ENCODE measurements around the gene EZR.

EZR gene

DNA sequence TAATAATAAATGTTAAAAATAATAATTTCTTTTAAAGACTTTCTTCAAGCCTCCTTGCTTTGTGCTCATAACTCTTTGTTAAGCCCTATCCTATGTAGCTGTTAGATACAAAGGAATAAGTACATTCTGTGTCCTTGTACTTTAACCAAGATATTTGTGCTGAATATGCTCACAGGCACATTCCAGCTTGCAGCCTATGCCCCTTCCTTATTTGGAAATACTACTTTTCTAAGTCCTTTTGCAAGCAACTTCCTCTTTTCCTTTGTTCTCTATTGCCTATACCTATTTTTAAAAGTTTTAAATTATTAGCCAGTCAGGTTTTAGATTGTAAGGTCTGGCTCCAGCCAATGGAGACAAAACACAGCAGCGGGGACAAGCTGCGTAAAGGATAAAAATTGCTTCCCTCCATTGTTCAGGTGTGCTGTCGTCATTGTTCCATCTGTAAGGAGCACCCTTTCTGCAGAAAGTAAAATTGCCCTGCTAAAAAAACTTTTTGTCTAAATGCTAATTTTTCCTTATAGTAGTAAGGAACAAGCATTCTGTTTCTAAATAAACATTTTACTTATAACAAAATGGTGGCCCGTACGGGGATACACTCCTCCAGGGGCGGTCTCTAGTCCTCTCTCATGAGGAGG is 89.1 kb downstream of the EZR start:
- DNase-seq (ENCODE audit: low read depth in 2 of 2) = no peak

DNA sequence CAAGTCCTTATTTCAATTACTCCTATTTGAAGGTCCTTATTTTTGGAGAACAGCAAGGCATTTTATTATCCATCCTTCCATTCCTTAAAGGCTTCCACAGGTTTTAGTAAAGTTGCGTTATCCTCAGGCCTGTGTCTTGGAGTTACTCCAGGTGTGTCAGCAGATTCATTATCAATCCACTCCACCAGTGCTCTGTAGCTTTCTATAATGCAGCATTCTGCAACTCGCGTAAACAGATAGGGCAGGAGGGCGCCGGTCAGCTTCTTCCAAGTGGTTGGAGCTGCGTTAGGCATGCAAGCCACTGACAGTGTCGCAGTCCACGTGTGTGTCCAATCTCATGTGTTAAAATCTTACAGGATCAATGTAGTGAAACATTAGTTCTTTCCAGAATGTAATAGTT is 93.5 kb downstream of the EZR start:
- DNase-seq (ENCODE audit: low read depth in 2 of 2) = no peak

DNA sequence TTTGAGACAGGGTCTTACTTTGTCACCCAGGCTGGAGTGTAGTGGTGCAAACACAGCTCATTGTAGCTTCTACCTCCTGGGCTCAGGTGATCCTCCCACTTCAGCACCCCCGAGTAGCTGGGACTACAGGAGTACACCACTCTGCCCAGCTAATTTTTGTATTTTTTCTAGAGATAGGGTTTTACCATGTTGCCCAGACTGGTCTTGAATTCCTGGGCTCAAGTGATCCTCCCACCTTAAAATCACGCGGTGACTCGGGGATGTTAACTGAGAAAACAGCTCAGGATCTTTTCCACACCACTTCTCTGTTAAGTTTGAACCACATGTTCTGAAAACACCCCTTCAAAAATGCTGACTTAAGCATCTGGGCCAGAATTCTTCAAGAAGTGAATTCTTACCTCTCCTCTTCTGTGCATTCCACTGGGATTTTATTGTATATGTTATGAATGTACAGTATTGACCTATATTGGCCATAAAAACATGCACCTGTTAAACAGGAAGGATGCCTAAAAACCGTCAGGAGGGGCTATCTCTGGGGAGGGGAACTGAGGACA is 96.9 kb downstream of the EZR start:
- no peak for DNase-seq (ENCODE audit: low read depth in 2 of 2)

DNA sequence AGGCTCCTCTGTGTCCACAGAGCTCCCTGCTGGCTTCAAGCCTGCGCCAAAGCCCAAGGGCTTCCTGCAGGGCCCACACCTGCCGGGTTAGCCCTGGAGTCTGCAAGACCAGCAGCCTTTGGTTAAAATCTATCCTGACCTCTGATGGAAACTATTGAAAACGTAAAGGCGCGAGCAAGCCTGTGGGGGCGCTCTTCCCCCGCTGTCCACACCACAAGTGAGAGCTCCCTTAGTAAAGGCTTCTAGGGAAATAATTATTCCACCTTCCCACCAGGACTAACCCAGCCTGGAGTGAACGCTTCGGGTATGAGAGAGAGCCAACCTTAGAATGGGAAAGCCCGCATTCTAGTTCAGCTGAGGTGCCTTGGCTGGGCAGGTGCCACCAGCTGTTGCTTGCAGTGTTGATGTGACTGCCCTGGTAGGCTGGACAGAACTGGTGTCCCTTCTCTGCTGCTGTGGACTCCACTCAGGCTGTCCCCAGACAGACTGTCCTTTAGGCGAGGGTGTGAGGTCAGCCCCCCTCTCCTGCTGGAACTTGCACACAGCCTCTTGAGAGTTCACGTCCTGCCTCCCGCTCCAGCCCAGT is 100.6 kb downstream of the EZR start:
- DNase-seq (ENCODE audit: low read depth in 2 of 2) = no peak

DNA sequence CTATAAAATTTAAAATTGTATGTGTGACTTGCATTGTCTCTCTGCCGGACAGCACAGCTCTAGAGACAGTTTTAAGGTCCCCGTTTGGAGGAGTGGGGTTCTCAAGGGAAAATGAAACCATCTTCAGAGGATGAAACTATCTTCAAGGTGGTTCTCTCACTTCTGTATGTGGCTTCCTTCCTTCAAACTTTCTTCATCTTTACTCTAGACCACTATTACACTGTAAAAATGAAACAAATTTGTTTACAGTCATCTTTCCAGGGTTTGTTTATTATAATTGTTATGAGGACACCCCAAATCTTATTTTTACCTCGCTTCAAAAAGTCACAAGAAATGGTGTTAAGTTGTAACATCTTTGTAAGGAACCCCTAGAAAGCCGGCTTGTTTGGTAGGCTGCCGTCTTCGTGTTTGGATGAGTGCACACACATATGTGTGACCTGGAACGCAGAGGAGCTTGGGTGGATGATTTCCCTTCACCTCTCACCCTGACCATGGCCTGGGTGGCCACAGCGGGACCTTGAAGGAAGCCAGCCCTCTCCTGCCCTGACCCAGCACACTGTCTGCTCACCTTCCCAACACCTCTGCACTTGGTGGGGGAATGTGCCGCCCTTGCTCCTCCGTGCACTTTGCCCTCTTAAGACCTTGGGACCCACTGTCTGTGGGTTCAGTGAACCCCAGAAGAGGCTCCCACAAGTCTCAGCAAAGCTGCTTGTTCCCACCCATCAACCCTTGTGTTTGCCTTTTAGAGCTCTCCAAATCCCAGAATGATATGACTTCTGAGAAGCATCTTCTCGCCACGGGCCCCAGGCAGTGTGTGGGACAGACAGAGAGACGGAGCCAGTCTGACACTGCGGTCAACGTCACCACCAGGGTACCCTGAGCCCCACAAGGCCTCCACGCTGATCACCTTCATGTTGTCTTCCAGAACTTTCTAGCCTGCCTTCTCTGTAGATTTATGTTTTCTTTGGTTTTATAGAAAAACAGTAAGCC is 101.5 kb downstream of the EZR start:
- no peak for DNase-seq (ENCODE audit: low read depth in 2 of 2)

Measured in fibroblast of skin of left biceps (primary cell).